GM19328 (cell line): ENCODE data around the gene AFF1.
A peak's percentile ranks its signal among the peaks of the same experiment; 100 is the strongest.
"Not testable (repeated sequence)": the region's sequence is repeated elsewhere in the genome, so short reads cannot be mapped to it uniquely, and the experiment has no call there.

ENCODE experiments used
- ATAC-seq: cut with Tn5 transposase; IDR thresholded peaks from one replicate; pipeline ENCODE4 v1.9.1; 2021; ENCODE audit warnings: mild to moderate bottlenecking, moderate library complexity; ENCODE audit not compliant: unreplicated experiment

Gene AFF1

DNA sequence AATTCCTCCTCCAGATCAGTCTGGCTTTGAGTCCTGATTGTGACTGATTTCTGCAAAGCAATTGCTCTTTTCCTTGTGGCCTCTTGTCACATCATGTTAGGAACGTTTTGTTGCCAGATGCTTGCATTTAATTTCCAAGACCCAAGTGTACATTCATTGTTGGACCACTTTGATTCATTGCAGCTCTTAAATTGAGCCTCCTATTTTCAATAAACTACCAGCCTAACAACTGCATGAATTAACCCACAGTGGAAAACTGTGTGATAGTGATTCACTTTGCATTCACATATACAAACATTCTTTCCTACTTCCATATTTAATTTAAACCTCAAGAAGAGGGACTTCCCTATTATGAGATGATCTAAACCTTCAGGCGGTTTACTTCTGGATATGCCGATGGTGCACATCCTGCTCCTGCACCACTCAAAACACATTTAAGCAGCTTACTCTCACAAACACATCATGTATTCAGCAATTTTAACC is 118.4 kb downstream of the AFF1 start:
- ATAC-seq, result no peak

GRCh38 chr4:87053802-87054767 is 119.3 kb downstream of the AFF1 start:
- ATAC-seq, result no peak

GRCh38 chr4:87054900-87055299 is 120.1 kb downstream of the AFF1 start:
- no peak for ATAC-seq

DNA sequence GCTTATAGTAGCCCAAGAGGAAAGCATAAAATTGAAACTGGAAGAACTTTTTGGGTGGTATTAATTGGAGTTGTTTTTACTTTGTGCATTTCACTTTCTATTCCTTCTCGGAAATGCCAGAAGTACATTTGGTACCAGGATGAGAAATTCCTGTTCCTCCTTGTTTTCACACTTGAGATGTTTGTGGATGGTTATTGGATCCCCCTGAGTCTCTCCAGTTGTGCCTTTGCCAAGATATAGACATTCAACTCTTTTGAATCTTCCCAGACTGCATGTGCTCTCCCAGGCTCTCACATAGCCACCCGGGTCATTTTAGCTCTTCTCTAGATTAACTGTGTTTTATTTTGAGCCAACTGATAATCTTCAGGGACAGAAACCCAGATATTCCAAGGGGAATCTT is 120.5 kb downstream of the AFF1 start:
- no peak for ATAC-seq

DNA sequence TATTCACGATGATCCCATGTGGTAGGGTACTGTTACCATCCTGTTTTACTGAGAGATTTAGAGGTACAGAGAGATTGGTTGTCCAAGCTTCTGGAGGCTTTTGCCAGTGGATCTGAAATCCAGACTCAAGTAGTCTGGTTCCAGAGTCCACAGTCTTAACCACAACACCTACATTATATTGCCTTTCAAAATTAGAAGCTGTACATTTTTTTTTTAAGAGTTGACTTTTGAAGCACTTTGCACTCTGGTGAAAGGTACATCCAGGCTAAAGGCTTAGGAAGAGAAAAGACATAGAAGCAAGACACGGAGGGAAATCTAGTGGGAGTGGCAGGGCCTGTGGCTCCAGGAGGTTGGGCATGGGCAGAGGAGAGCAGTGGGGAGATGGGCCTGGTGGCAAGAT is 122.1 kb downstream of the AFF1 start:
- no peak for ATAC-seq

DNA sequence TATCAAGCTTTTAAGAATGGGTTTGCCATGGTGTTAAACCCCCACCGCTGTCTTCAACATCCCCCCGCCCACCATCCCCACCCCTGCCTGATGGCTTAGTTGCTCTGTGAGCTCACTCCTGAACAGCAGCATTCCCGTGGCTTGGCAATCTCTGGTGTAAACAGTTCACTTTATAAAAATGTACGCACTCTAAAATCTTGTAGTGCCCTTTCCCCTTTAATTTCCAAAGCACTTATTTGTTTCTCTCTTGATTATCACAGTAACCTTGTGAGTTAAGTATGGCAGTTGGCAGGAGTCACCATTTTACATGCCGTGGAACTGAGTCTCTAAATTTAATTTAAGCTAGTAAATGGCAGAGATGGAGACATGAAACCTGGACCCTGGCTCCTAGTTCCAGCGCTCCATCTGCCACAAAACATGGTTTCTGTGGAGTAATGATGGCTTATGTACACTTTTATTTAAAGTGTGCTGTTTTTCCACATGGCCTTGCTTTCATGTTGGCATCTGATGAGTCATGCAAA is 123.1 kb downstream of the AFF1 start:
- no peak for ATAC-seq

DNA sequence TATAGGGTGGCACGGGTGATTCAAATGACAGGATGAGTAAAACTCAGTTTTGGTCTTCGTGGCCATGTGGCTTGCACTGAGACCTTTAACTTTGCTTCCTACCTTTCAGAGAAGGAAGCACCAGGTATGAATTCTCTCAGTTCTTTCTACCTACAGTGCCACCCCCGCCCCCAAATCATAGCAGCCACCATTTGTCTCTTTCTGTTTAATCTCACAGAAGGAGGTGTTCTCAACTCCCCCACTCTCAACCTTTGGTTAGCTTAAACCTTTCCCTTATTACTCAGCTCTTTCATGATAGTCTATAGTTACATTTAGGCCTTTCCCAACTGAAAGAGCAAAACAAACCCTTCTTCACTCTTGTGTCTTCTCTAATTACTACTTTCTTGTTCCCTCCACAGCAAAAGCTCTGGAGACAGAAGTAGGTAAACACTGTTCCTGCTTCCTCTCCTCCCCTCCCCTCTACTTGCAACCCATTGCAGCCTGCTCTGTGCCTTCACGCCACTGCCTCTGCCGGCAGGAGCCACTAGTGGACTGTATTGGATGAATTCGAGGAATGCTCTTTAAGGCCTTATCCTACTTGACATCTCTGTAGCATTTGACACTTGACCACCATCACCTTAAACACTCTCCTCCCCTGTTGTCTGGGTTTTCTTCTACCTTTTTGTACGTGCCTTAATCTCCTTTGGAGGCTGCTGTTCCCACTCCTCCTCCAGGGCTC is 123.7 kb downstream of the AFF1 start:
- ATAC-seq, result no peak

DNA sequence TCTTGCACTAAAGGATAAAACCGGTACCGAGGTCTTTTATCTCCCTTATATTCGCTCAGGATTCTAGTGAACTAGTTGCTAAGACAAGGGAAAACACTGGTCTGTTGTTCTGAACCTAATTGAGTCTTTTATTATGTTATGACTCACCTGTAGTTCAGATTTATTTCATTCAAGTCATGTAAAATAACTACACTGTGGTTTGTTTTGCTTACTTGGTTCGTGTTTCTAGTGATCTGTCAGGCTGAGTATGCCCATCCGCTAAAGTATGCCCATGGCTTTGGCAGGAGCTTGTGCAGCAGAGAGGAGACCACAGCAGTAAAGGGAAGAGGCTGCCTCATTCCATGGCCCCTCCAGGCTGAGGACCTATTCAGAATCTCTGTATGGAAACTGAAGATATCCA is 126.1 kb downstream of the AFF1 start:
- no peak for ATAC-seq

DNA sequence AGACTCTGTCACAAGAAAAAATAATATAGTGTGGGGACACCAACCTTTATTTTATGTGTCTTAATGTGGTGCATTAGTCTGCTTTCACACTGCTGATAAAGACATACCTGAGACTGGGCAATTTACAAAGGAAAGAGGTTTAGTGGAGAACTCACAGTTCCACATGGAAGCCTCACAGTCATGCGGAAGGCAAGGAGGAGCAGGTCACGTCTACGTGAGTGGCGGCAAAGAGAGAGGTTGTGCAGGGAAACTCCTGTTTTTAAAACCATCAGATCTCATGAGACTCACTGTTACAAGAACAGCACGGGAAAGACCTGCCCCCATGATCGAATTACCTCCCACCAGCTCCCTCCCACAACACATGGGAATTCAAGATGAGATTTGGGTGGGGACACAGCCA is 130.2 kb downstream of the AFF1 start:
- ATAC-seq, result no peak

- no peak for ATAC-seq
Measured at GRCh38 chr4:87066403-87067123, 131.8 kb downstream of the AFF1 start.

- no peak for ATAC-seq
Measured at GRCh38 chr4:87067124-87067885, 132.5 kb downstream of the AFF1 start.

DNA sequence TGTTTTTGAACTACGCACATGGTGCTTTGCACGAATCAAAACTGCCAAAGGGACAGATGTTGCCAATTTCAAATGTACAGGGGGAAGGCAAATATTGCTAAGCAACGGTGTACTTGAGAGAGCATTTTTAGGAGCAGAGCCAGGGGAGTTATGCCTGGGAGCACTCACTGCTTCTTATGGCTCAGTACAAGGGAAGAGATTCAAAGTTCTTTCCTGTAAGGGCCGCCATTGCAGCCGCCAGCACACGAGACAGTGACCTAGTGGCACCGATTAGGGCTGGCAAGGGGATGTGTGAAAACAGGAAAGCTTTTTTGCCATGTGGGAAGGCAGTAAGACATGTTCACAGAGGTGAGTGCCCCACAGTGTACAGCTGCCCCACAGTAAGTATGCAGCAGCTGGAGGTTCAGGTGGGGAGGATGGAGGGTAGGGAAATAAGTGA is 133.8 kb downstream of the AFF1 start:
- no peak for ATAC-seq

DNA sequence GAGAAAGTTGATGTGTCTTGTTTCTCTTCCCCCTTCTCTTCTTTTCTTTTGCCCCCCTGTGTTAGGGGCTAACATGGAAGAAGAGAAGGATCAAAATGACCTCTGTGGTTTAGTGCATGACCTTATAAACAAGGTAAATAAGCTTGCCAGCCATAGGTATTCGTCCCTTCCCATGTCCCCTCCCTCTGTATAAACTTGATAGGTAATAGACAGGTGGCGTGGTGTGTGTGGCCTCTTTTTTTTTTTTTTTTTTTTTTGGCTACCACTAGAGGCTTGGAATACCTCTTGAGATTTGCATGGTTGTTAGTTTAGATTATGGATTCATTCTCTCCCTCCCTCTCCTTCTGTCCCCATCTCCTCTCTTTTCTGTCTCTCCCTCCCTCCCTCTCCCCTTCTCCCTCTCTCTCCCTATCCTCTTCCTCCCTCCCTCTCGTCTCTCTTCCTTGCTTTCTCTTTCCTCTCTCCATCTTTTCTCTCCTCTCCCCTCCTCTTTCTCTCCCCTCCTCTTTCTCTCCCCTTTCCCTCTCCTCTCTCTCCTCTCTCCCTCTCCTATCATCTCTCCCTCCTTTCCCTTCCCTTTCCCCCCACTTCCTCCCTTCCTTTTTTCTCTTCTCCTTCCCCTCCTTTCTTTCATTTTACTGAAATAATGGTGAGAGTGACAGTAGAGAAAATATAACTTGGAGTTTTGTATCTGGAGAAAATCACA is 134.4 kb downstream of the AFF1 start:
- ATAC-seq, result no peak

GRCh38 chr4:87071401-87071800 is 136.6 kb downstream of the AFF1 start:
- ATAC-seq, result no peak

- ATAC-seq, result not testable (repeated sequence)
Measured at GRCh38 chr4:87072545-87072944, 137.7 kb downstream of the AFF1 start.

GRCh38 chr4:87073199-87074120 is 138.6 kb downstream of the AFF1 start:
- peak; percentile 95 for ATAC-seq

DNA sequence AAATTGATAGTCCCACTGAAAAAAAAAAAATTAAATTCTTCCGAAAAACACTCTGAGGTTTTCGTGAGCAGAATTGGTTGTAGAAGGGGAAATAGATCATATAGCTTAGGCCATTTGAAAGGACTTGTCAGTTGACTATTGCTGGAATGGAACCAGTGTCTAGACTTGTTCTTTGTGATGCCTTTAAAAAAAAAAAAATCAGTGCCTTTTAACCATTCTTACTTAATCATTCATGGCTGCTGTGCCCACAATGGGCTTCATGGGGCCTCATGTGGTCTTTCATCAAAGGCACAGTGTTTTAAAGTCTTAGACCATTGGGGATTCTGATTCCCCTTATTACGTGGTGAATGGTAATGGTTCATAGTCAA is 139.3 kb downstream of the AFF1 start:
- no peak for ATAC-seq

DNA sequence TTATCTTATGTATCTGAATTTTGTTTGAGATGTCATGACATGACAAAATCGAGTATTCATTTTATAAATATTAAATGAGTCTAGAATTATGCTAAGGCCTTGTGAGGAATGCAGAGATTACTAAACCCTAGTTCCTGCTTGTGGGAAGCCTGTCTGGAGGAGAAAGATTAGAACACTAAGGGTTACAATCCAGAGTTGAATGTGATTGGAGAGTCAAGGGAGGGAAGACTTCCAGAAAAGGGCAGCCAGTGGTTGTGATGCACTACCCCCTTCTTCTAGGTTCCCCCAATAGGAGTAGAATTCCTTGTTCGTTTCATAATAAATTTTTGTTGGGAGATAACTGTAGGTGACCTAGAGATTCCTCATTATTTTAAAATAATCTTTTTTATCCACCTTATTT is 141.1 kb downstream of the AFF1 start:
- no peak for ATAC-seq
